ENCODE data around the gene IFNK.

The IFNK gene

GRCh38 chr9:27510780-27511179 lies 13.3 kb upstream of the IFNK start:
- no peak for DNase-seq

GRCh38 chr9:27511771-27512170 lies 12.3 kb upstream of the IFNK start:
- no peak for DNase-seq

- peak in 2 of 58 donors; percentile 3 to 8 for DNase-seq
These were observed 9.5 kb upstream of the IFNK start for GRCh38 chr9:27514551-27514950.

DNA sequence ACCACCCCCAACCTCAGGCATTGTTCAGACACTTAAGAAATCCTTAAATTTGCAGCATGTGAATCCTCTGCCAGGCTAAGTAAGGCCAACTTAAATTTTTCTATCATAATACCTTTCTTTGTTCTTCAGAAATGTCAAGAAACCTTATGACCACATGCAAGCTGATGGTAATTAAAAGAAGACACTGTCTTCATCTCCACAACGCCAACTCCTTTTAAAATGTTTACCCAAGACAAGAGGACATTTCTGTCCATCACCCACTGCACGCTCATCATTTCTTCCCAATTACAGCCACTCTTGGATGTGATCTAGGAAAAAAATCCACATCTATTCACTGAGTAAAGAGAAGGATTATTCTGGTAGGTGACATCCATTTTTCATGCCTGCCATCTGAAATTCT lies 6.1 kb upstream of the IFNK start:
- DNase-seq, result no peak

DNA sequence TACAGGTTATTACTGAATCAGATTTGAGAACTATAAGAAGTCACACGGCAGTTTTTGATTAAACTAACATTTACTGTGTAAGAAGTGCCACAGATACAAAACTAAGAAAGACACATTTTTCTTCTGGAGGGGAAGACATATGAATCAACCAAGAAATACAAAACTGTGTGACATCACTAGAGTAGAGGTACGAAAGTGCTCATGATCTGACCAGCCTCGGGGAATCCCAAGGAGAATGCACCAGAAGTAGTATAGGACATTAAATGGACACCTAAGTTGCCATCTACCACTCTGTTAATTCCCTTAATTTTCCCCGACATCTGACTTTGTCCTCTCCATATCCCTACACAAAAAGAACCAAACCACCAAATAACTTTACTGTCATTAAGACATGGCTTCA lies 5.3 kb upstream of the IFNK start:
- no peak for DNase-seq

- no peak for DNase-seq
These were observed 4.3 kb upstream of the IFNK start for GRCh38 chr9:27519466-27520465.

DNA sequence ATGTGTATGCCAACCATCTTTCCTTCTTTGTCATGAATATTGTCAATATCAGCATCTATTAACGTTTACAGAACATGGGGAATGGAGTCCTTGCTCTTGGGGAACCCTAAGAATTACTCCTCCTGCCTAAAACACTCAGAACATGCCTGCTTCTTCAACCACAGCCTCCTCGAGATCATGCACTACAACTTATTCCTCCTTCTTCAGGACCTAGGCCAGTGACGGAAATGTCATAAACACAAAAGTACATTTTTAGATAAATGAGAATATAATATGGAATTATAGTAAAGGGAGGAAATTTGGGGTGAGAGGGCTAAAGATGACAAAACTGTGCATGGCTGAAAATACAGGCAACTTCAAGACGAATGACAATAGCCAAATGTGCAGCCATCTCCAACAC lies 3.1 kb upstream of the IFNK start:
- no peak for DNase-seq

- no peak for DNase-seq
These were observed 949 bp upstream of the IFNK start for GRCh38 chr9:27523141-27523540.

- DNase-seq, result peak in 12 of 58 donors; percentile 6 to 64 (median 40)
These were observed 3.6 kb downstream of the IFNK start for GRCh38 chr9:27527702-27528075.

DNA sequence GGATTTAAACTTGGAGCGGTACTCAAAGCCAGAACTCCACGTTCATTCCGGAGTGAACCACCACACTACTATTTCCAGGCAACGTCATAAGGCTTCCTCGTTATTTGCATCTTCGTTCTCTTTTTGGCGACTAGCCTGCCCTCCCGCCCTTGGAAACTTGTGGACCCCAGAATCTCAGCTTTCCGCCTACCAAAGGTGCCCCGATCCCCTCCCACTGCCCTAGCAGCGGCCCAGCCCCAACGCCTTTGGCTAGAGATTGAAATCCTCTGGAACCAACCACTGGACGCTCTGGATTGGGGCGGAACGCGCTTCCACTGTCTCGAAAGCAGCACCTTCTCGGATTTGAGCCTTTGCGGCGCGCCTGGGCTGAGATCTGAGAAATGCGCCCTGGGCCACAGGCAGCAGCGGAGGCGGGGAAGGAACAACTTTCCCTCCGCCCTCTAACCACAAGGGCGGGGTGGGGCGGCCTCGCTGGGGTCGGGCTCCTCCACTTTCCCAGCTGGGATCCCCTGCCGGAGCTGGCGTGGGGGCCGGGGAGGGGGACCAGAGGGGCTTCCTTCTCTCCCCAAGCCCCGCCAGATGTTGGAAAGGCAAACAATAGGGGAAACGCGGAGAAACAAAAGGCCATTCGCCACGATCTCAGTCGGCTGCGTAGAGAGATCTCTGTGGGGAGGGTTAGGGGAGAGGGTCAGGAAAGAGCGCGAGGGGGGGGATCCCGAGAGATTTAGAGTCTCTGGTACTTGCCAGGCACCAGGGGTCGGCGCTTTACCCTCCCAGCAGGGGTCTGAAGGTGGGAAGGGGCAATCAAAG lies 4.2 kb downstream of the IFNK start:
- peak in 53 of 58 donors; percentile 4 to 84 (median 53) for DNase-seq

DNA sequence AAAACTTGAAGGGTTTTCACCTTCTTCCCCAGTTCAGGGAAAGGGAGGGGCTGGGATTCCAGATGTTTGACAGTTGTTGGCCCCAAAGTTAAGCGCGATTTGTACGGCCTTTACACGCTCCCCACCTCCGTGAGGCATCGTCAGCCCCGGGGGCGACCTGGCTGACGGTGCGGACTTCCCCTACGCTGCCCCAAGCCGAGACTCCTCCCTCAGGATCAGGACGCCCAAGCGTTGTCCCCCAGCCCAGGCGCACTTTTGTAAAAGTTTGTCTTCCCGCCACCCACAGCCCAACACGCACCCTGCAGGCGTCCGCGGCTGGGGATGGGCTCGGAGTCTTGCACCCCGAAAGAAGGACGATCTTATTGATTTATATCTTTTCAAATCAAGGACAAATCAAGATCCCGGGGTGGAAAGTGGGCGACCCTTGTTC lies 4.8 kb downstream of the IFNK start:
- DNase-seq, result peak in 32 of 58 donors; percentile 11 to 64 (median 42)

DNA sequence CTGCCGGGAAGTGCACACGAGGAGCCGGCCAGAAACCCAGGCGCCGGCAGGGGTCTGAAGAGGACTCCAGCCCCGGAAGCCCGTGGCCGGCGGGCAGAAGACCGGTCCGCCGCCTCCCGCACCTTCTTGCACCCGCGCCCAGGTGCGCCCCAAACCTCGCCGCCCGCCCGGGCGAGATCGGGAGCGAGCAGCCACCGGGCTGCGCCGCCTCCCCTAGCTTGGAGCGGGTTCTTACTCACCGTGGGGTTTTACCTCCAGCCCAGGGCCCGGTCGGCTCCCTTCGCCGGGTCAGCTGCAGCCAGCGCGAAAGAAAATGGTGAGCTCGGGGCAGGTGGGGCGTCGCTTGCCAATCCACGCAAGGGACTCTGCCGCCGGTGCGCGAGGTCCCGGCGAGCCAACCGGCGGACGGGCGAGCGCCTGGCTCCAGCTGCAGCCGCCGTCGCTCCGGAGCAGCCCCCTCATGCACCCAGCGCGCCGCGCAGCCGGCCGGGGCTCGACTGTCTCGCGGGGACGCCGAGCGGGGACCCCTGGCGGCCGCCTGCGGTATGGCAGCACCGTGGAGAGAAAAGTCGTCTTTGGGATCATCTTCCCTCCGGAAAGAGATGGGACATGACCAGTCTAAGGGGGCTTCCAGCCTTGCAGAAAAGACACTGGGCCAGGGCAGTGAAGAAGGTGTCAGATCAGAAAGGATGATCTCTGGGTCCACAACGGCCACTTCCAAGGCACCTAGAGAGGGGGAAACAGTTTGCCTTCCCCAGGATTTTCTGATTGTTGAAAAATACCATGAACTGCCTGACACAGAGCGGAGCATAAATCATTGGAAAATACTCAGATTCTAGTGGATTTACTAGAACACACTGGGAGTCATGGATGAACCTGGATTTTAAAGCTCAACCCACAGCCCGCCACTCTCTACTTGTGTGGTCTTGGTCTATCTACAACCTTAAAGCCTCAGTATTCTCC lies 5.5 kb downstream of the IFNK start, which contains the start of gene MOB3B:
Gene MOB3B (minus strand): TSS at position 499 of the 963 bp plus-strand sequence. CDS start 74,264 bp downstream, outside the sequence.
- peak in 56 of 58 donors; percentile 19 to 87 (median 79) for DNase-seq

DNA sequence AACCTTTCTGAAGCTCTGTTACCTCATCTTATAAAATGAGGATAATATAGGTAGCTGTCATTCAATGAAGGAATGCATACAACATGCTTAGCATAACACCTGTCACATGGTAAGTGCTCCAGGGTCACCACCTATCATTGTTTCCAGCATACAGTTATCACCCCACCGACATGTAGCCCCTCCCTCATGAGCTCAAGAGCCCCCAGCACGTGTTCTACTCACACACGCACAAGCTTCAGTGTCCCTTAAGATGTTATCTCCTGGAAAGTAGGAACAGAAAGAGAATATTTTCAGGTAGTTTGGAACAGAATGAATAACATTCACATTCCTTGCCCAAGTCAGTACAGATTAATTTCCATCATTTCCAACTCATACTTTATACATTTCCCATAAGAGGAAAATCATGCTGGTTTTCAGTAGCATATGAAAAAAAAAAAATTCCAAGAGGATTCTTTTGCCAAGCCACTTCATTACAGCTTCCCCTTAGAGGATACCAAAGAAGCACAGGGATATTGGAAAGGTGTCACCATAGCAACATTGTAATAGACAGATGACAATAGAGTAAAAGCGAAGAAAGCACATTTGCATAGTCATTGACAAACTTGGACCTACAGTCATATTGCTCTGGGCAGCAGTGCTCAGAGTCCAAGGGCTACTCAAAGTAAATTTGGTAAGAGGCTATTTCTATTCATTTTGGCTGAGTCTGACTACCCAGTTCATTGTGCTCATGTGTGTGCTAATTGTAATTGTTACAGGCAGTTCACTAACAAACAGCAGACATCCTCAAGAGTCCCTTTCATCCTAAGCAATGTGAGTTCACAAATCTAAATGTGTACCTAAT lies 7.0 kb downstream of the IFNK start:
- DNase-seq, result no peak

DNA sequence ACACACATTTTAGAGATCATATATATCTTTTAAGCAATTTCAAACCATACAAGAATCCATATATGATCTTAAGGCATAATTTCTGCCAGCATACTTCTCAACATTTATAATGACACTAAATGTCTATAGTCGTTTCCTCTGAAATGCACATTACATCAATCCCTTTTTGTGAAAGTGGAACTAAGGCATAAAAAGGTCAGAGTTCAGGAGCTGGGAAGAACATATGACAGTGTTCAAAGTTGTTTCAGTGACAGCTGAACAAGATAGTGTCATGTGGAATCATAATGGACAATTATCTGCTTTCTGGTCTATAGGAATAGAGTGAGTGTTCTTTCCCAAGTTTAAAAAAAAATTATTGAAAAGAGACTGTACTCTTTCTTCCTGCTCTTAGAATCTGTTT lies 8.0 kb downstream of the IFNK start:
- DNase-seq, result no peak

GRCh38 chr9:27533311-27533710 lies 9.2 kb downstream of the IFNK start:
- DNase-seq, result no peak

DNA sequence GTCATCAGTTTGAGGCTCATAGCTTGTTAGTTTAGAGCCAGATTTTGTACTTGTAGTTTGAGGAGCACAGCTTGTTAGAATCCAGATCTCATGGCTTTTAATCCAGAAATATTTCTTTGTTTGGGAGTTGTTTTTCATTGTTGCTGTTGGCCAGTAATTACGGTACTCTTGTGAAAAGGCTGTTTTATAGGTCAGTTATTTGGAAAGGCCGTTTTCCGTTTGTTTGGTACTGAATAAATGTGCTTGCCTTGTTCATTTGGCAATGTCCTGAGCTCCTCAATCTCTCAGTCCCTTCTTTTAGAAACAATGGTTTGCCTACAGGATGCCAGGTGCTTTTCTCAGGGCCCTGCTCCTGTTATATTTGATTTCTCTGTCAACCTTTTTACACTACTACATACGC lies 10.0 kb downstream of the IFNK start:
- DNase-seq, result no peak

GRCh38 chr9:27534658-27535209 lies 10.6 kb downstream of the IFNK start:
- DNase-seq, result no peak

DNA sequence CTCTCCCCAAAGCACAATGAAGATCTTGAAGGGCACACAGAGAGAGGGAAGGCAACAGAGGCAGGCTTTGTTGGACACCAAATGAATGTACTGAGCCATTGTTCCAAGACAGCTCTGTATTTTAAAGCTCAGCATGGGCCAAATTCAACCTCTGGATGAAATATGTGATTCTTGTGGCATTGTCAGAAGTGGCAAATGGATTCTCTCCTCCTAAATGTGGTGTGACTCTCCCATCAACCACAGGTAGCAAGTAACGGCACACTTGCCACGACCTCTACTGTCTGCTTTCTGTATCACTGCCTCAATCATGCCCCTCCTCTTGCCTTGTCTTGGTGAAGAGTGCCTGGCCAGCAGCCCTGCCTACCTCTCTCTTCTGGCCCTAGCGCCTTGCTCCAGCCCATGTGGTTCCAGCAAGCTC lies 11.6 kb downstream of the IFNK start:
- peak in 24 of 58 donors; percentile 4 to 87 (median 42) for DNase-seq

- DNase-seq, result no peak
These were observed 12.1 kb downstream of the IFNK start for GRCh38 chr9:27536168-27536567.

Data from anterior cingulate cortex (tissue), 58 donors.